ENCODE results near the gene NEUROG1.

NEUROG1 gene

GRCh38 chr5:135508496-135509005 is 27.2 kb downstream of the NEUROG1 start:
- H3K4me3 ChIP-seq (replicated peaks; ENCODE audit: low read depth, low read length), result no peak overlapping the region
- DNase-seq (ENCODE audit: extremely low read depth, low read depth), result no peak

GRCh38 chr5:135505973-135506372 is 29.8 kb downstream of the NEUROG1 start:
- DNase-seq (ENCODE audit: extremely low read depth, low read depth), result no peak
- H3K4me3 ChIP-seq (replicated peaks; ENCODE audit: low read depth, low read length), result no peak overlapping the region
- TF ChIP-seq CTCF (IDR thresholded peaks at IDR 0.05; ENCODE audit: low read depth, low read length, missing control alignments), result no peak

More at GRCh38 chr5:135508496-135509005, 27.2 kb downstream of the NEUROG1 start:
- no peak for TF ChIP-seq CTCF (IDR thresholded peaks at IDR 0.05; ENCODE audit: low read depth, low read length, missing control alignments)

- no peak for TF ChIP-seq CTCF (IDR thresholded peaks at IDR 0.05; ENCODE audit: low read depth, low read length, missing control alignments)
- DNase-seq (ENCODE audit: extremely low read depth, low read depth), result no peak
- no peak overlapping the region for H3K4me3 ChIP-seq (replicated peaks; ENCODE audit: low read depth, low read length)
These were observed 31.4 kb downstream of the NEUROG1 start for GRCh38 chr5:135504376-135504775.

GRCh38 chr5:135503871-135504270 is 31.9 kb downstream of the NEUROG1 start:
- TF ChIP-seq CTCF (IDR thresholded peaks at IDR 0.05; ENCODE audit: low read depth, low read length, missing control alignments), result no peak
- no peak for DNase-seq (ENCODE audit: extremely low read depth, low read depth)
- H3K4me3 ChIP-seq (replicated peaks; ENCODE audit: low read depth, low read length), result no peak overlapping the region

- no peak overlapping the region for H3K4me3 ChIP-seq (replicated peaks; ENCODE audit: low read depth, low read length)
- DNase-seq (ENCODE audit: extremely low read depth, low read depth), result no peak
- no peak for TF ChIP-seq CTCF (IDR thresholded peaks at IDR 0.05; ENCODE audit: low read depth, low read length, missing control alignments)
These were observed 32.8 kb downstream of the NEUROG1 start for GRCh38 chr5:135502836-135503520.

GRCh38 chr5:135501965-135502364 is 33.8 kb downstream of the NEUROG1 start:
- no peak for TF ChIP-seq CTCF (IDR thresholded peaks at IDR 0.05; ENCODE audit: low read depth, low read length, missing control alignments)
- DNase-seq (ENCODE audit: extremely low read depth, low read depth), result no peak
- no peak overlapping the region for H3K4me3 ChIP-seq (replicated peaks; ENCODE audit: low read depth, low read length)

- DNase-seq (ENCODE audit: extremely low read depth, low read depth), result no peak
- no peak overlapping the region for H3K4me3 ChIP-seq (replicated peaks; ENCODE audit: low read depth, low read length)
- no peak for TF ChIP-seq CTCF (IDR thresholded peaks at IDR 0.05; ENCODE audit: low read depth, low read length, missing control alignments)
These were observed 37.1 kb downstream of the NEUROG1 start for GRCh38 chr5:135498637-135498995.
